ENCODE results near the gene NOTUM. TPM values are rescaled to one million over a fixed set of nuclear protein-coding genes. Genes with fewer than 3 reads are reported as not detected.
A peak's percentile ranks its signal among the peaks of the same experiment; 100 is the strongest.

The NOTUM gene
- 0.05 TPM for polyA plus RNA-seq (2013, experiment 1 of 2; ENCODE audit: insufficient read length)
- polyA plus RNA-seq (2013, experiment 2 of 2; ENCODE audit: insufficient read length): 0.10 TPM

DNA sequence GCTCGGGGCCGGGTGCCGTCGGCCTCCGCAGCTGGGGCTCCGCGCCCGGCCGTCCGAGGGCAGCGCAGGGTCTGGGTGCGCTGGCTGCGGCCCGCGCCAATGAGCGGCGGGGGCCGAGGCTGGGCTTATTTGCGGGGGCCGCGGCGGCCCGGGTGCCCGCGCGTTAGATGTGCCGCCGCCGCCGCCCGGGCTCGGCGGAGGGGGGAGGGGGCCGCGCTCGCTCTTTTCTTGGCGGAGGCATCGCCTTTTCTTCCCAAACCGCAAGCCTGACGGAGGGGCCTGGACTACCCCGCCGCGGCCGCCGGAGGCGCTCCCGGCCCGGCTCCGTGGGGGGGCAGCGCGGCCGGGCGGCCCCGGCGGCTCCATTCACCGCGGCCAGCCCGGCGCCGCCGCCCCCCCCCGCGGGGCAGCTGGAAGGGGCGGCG lies at the start of gene NOTUM:
TSS of gene NOTUM (minus strand) at position 101 of the 425 bp plus-strand sequence. CDS start 278 bp downstream, outside the sequence.
- DNase-seq: peak; percentile 51

DNA sequence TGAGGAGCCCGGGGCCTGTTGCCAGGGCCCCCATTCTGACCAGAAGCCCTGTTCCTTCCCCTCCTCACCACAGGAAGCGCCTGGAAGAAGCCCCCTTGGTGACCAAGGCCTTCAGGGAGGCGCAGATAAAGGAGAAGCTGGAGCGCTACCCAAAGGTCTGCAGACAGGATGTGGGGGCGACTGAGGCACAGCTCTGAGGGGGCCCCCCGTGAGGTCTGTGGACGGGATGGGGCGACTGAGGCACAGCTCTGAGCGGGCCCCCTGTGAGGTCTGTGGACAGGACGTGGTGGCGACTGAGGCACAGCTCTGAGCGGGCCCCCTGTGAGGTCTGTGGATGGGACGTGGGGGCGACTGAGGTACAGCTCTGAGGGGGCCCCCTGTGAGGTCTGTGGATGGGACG lies 48.4 kb upstream of the NOTUM start:
- no peak for DNase-seq

DNA sequence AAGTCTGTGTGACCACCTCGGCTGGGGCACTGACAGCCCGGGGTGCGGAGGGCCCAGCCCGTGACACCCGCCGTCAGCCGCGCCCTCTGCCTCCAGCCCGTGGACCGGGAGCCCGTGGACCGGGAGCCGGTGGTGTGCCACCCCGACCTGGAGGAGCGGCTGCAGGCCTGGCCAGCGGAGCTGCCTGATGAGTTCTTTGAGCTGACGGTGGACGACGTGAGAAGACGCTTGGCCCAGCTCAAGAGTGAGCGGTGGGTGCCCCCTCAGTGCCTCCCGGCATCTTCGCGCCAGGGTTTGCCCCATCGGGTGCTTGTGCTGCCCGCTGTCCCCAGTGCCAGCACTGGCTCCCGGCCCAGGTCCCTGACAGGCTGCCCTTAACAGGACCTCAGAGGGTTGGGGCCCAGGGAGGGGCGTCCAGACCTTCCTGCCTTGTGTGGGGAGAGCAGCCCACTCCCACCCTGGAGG lies 48.0 kb upstream of the NOTUM start:
- DNase-seq: no peak

DNA sequence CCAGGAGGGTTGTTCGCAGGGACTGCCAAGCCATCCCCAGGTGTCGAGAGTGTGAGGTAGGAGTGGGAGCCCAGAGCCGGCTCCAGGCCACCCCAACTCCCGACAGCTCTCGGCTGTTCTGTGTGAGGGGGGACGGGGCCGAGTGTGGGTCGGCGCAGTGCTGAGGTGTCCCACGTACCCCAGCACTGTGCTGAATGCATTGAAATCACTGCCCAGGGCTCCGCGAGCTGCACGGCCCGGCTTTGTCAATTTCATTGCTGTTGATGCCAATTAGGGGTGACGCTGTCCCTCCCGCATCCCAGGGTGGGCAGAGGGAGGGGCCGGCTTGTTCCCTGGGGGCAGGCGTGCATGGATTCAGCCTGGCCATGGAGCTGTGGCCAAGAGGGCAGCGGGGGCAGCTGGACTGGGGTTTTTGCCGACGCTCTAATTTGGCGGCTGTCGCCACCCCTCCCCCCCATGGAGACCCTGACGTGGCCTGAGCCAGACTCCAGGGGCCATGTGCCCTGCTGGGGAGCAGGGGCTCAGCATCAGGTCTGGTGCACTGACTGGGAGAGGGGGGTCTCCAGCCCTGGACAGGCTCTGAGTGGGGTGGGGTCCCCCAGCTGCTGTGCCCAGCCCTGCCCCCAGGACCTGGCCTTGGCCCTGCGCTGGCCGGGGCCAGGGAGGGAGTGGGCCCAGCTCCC lies 47.4 kb upstream of the NOTUM start:
- no peak for DNase-seq

DNA sequence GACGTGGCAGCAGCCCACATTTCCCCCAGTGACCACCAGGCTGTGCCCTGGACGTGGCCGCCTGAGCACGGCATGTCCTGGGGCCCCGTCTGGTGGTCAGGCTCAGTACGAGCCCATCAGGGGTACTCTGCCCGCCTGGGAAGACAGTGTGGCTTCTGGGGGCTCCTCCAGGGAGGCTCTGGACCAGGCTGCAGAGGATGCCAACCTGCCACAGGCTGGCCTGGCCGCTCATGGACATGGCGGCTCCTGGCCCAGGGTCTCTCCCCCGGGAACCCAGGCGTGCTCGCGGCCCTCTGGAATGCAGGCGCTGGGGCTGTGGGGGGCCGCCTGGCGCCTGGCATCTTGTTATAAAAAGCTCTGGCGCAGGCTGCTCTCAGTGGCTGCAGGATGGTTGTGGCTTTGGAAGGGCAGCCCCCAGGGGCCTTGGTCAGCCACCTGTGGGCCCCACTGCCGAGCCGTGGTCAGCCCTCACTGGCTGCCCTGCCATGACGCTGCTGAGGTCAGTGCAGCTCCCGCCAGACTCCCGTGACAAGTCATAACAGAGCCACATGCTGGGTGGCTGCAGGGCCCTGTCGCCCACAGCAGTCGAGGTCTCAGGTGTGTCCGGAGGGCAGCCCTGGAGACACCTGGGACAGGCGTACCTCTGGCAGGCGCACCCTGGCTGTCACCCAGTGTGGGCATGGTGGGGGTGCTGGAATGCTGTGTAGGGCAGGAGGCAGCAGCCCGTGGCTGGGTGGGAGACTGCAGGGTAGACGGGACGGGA lies 46.7 kb upstream of the NOTUM start:
- no peak for DNase-seq

DNA sequence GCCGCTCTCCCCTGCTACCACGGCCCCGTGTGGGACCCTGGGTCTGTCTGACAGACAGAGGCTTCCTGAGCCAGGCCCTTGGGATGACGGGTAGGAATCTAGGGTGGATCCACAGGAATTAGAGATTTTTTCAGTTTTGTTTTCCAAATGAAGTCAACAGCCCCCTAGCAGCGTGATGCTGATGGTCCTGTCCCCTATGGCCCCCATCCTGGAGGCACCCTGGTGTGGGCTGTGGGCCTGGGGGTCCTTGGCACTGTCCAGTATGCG lies 46.2 kb upstream of the NOTUM start:
- DNase-seq: no peak

DNA sequence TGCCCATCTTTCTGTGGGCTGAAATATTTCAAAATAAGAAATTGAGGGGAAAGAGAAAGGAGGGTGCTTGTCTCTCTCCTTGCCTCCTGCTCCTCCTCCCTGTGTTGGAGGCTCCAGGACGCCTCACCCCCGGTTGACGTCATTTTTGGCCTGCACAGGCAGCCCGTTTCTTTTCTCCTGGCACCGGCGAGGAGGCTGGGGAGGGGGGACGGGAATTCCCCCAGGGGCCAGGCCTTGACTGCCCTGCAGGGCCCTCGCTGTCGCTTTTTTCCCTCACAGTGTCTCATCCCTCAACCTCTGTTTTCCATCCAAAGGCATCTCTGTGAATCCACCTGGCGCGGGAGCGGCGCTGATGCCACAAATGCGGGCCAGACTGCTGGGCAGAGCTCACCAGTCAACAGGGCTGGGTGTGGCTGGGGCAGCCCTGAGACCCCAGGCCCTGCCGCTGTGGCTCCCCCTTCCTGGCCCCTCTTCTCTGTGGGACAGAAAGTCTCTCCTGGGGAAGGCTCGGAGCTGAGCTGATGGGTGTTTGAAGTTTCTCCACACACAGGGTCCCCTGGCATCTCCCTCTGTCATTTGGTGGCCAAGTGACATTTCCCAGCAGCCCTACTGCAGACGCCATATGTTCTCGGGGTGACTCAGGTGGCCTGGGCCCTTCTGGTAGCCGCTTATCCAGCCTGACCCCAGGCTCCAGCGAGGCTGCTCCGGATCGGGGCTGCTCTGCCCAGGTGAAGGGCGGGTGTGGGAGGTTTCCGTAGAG lies 45.7 kb upstream of the NOTUM start:
- DNase-seq: peak; percentile 36

DNA sequence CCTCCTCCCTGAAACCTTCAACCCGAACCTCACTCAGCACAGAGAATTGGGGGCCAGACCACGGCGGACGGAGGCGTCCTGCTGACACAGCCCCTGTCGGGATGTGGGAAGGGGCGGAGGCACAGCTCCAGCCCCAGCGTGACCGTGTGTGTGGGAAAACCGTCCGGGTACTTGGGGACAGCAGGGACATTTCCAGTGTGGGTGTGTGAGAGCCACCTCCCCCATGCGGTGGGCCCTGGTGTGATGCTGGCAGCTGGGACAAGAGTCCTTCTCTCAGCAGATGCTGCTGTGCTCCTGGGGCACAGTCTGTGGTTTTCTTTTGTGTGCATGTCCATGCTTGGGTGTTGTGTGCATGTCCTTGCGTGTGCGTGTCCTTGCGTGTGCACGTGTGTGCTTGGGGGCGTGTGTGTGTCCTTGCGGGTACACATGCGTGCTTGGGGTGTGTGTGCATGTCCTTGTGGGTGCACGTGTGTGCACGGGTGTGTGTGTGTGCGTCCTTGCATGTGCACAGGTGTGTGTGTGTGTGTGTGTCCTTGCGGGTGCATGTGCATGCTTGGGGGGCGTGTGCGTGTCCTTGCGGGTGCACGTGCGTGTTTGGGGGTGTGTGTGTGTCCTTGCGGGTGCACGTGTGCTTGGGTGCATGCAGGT lies 44.8 kb upstream of the NOTUM start:
- no peak for DNase-seq

DNA sequence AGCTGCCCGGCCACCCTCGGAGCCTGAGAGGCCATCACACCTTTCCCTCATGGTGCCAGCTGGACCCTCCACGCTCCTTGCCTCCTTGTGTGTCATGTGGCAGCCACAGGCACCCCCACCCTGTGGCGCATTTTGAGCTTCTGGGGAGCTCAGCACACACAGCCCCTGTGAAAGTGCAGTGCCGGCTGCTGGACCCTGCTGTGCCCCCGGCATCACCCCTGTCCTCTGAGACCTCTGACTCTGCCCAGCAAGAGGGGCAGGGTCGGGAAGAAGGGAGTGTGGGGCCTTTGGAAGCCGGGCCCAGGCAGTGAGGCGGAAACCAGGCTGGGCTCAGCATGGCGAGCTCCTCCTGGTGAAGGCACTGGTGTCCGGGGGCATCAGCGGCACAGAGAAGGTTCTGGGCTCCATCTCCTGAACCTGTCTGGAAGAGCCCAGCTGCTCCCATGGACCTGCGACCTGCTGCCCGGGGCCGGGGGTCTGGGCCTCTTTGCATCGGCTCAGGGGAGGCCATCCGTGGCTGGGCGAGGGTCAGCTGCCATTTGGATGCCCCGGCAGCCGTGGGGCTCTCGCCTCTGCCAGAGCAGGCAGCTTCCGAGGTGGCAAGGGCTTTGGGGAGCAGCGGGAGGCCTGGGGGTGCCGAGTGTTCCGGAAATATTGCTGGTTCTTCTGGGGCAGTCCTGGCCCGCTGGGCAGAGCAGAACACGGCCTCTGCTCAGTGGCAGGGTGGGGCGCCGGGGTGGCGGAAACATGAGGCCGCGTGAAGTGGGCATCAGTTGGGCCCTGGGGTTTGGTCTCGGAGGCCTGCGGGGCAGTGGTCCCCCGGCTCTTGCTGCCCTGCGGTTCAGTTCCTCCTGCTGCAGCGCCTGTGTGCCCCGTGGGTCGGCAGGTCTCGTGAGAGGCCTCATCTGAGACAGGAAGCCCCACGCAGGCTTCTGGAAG lies 43.8 kb upstream of the NOTUM start:
- DNase-seq: no peak

DNA sequence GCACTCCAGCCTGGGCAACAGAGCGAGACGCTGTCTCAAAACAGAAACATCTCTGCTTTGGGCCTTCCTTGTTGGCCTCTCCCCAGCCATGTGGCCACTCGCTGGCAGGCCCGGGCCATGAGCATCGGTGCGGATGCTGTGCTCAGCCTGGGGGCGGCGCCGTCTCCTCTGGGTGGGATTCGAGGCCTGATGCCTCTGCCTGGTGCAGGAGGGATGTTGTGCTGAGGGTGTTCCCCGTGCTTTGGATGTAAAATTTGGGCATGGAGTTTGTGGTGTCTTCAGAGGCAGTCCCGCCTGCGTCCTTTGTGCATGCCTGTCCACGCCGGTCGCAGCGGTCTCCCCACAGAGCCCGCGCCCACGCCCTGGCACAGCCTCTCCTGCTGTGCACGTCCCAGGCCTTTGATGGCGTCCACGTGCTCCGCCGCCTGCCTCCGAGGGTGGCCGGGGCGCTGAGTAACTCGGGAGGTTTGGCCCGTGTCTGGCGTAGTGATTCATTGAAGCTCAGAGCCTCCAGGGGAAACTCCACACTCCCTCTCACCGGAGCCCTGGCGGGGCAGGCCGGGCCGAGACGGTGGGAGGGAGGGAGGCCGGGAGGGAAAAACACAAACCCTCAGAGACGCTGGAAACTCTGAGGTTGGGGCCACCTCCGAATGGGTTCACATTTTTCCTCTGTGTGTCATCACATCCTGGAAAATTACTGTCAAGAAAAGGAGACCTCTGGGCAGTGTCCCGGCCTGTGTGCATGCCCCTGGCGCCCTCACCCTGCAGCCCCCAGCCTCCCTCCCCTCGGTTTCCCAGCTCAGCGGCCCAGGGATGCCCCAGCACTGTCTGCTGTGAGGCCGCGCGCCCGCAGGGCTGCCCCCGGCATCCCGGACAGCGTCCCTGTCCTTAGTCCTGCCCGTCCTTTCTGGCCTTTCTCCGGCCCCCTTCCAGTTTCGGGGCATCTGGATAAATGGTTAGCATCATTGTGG lies 42.7 kb upstream of the NOTUM start:
- DNase-seq: peak; percentile 97

DNA sequence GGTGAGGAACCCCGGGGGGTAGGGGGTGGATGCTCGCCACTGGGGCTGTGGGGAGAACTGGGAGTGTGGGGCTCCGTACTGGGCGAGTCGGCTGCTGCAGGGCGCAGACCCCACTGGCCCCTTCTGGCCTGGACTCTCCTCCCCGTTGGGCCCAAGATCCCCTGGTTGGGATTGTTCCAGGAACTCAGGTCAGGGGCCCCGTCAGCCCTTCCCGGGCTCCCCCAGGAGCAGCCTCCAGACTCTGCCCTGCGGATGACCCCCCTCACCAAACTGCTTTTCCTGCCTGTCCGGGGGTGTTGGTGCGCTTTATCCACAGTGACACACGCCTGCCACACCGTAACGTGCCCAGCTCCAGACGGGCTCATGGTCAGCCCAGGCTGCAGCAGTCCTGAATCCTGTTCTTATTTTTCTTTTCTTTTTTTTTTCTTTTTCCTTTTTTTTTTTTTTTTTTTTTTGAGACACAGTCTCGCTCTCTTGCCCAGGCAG lies 40.6 kb upstream of the NOTUM start:
- no peak for DNase-seq

DNA sequence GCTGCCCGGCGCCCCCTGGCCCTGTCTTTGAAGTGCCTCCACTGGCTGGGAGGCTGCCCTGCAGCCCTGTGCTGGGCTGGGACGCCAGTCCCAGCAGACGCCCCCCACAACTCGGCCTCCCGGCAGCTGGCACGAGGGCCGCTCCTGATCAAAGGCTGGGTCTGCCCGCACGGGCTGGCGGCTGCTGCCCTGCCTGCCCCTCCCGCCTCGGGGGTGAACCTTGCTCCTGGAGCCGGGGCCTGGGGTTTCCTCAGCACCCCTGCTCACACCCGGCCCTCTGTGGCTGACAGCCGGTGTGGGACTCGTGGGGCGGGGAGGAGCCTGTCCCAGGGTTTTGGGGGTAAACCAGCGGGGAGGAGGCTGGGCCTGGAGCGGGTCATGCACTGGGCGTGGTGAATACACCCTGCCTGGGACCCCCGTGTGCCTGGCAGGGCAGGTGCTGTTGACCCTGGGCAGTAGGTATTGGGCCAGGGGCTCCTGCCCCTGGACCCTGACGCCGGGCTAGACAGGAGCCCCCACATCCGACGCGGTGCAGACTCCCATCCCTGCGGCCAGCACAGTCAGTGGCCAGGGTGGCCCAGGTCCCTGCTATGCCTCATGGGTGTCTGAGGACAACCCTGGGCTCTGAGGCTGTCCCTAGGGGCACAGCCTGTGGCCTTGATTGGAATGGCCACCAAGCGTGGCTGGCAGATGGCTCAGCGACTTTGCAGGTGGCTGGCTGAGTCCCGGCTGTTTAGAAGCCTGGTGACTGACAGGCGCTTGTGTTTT lies 40.0 kb upstream of the NOTUM start:
- DNase-seq: no peak

DNA sequence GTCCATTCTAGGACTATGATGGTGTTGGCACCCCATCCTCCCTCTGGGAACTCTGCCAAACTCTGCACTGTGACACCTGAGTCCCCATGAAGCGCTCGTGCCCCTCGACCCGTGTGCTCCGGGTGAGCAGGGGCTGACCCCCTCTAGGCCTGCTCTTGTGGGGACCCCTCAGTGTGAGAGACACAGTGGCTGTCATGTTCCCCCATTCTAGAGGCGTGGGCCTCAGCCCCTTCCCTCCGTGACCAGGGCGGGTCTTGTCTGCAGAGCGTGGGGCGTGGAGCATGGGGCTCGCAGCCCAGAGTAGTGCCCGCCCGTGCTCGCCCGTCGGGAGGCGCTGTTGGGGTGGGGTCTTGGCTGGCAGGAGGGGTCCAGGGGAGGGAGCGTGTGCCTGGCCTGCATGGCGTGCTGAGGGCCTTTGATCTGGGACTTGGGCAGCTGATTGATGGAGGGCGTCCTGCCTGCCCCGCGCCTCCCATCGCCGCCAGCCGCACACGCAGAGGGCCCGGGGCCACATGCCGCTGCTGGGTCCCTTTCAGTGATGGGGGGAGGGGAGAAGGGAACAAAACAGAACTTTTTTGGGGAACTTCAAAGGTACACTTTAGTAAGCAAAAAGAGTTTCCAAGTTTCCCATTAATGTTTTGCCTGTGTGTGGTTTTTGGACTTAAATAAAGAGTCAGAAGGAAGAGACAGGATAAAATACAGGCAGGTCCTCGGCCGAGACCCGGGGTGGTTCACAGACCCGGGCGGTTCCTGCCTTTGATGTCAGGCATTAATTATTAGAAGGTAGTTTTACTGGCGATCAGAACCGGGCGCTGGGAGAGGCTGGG lies 39.2 kb upstream of the NOTUM start:
- DNase-seq: no peak

DNA sequence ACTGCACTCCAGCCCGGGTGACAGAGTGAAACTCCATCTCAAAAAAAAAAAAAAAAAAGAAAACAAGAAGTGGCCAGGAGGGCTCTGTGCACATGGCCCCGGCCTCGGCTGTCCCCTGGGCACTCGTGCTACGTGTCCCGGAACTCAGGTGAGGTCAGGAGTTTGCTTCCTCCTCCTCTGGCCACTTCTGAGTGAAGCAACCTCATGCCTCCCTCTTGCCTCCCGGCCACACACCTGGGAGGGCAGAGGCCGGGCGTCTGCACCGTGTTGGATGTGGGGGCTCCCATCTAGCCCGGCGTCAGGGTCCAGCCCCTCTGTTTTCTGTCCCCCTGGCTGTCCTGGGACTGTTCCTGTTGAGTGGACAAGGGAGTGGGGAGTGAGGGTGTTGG lies 38.6 kb upstream of the NOTUM start:
- DNase-seq: no peak

DNA sequence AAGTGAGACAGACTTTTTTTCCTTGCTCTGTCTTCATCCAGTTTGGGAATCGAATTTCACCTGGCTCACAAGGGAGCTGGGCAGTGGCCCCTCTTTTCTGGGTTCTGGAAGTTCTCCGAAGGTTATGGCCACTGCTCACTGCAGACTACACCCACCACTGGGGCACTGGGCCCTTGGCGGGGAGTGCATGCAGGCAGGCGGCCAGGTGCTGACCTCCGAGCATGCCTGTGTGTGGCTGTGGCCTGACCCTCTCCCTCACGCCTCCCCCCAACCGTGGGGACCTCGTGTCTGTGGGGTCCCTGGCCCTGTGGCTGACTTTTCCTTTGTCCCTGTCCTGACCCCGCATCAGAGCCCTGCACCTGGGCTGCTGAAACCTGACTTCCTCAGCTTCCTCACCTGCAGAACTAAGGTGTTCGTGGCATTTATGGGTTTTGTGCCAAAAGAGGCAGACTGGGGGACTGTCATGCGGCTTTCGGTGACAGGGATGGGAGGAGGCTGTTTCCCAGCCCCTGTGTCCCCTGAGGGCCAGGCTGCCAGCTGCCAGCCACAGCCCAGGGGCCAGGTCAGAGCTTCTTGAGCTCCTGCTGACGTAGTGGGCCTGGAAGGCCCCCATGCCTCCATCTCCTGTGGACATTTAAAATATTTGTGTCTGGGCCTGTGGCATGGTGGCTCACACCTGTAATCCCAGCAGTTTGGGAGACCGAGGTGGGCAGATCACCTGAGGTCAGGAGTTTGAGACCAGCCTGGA lies 37.9 kb upstream of the NOTUM start:
- no peak for DNase-seq

DNA sequence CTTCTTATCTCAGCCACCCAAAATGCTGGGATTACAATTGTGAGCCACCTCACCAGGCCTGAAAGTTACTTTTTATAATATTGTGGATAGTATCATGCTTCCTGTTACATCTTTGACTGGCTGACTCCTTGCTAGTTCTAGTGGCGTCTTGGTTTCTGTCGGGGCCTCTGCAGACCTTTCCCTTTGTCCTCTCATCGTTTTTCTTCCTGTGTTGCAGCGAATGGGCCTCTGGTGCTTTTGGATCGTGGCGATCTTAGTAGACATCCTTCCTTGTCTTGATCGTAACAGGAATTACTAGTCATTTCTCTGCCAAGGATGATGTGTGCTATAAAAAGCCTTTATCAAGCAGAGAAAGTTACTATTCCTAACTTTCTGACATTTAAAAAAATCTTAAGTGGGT lies 37.2 kb upstream of the NOTUM start:
- DNase-seq: no peak

DNA sequence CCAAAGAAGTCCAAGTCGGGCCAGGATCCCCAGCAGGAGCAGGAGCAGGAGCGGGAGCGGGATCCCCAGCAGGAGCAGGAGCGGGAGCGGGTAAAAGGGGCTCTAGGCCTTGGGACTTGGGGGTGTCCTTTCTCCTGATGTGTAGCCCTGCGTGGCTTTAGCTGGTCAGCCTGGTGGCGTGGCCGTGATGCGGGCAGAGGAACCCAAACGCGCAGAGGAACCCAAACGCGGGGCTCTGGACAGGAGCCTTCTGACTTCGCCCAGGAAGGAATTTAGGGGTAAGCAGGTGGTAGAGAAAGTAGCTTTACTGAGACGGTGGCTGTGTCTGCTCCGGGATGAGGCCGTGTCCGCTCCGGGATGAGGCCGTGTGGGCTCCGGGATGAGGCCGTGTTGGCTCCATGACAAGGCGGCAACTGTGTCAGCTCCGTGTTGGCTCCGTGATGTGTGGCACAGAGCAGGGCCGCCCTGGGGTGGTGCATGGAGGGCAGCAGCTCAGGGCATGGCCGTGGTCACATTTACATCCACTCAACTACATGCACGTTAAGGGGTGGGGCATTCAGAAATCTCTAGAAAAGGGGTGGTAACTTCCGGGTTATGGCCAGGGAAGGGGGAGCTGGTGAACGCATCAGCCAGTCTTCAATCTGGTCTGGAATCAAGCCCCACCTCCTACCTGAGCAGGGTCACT lies 35.9 kb upstream of the NOTUM start:
- no peak for DNase-seq
